ENCODE data around the gene PCDHGA10. TPM values are rescaled to one million over a fixed set of nuclear protein-coding genes. Genes with fewer than 3 reads are reported as not detected.

The PCDHGA10 gene
- total RNA-seq (2021), result 3.6 TPM in 2 replicates
- Bru-seq, nascent RNA, result percentile 83 among the genes with signal in this experiment
- BruChase-seq, experiment 1, labeled RNA remaining after a 2-hour chase, result percentile 93 among the genes with signal in this experiment
- percentile 88 among the genes with signal in this experiment for BruChase-seq, experiment 2, labeled RNA remaining after a 6-hour chase
- long read RNA-seq, full-length matches to known transcripts, result 1 of 1 reads
- long read RNA-seq, partial matches to known transcripts, result 0 of 1 reads
- long read RNA-seq, other reads (novel, unspliced or antisense), result 0 of 1 reads

DNA sequence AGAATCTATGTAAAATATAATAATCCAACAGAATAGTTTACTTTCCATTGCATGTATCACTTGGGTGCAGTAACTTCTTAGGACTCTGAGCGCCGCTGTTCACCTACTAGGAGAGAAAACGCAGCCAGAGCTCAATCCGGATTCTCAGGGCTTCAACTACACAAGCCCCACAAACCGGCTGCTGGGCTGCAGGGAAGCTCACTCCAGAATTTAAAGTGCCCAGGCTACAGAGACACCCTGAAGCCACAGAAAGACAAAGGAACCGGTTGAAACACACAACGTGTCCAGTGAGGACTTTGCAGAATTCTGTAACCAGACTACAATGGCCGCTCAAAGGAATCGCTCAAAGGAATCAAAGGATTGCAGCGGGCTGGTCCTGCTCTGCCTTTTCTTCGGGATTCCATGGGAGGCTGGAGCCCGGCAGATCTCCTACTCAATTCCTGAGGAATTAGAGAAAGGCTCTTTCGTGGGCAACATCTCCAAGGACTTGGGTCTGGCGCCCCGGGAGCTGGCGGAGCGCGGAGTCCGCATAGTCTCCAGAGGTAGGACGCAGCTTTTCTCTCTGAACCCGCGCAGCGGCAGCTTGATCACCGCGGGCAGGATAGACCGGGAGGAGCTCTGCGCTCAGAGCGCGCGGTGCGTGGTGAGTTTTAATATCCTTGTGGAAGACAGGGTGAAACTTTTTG lies at the start of gene PCDHGA10:
PCDHGA10 (plus strand) TSS at position 134 of the 686 bp plus-strand sequence; CDS start at position 323, 189 bp downstream.
- no TSS peak for BruUV-seq (replicated peaks)

DNA sequence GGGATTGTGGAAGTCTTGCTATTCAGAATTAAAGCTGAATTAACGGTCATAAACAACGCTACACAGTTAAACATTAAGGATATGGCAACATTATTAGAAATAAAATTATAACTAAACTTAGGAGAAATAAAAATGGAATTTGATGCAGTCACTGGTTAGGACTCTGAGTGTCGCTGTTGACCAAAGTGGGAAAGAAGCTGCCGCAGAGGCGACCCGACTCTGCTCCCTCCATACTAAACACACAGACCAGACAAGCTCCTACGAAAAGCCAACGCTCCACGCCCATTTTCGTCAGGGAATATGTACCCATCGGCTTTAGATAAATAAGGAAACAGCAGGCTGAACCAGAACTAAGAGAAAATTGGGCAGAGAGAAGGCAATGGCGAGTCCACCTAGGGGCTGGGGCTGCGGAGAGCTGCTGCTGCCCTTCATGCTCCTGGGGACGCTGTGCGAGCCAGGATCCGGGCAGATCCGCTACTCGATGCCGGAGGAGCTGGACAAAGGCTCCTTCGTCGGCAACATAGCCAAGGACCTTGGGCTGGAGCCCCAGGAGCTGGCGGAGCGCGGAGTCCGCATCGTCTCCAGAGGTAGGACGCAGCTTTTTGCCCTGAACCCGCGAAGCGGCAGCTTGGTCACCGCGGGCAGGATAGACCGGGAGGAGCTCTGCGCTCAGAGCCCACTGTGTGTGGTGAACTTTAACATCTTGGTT lies 48.7 kb upstream of the PCDHGA10 start, which contains the start of gene PCDHGA5:
PCDHGA5 (plus strand) TSS at position 211 of the 709 bp plus-strand sequence; CDS start at position 380, 169 bp downstream.
- BruUV-seq (replicated peaks), result no TSS peak
- H3K4me1 ChIP-seq (ENCODE audit: insufficient read depth, low read length, poor library complexity, severe bottlenecking), result no peaks in the 10 kb centered on the region
- ChIA-PET POLR2A (ENCODE audit: low non-redundant PET) (no interaction called here), CTCF (no interaction called here)
- DNase-seq (ENCODE audit: low spot score), result no peak
- no peaks in the 10 kb centered on the region for H3K36me3 ChIP-seq (ENCODE audit: insufficient read depth, low read length, poor library complexity, severe bottlenecking)
- H3K27ac ChIP-seq (ENCODE audit: low read depth, low read length, poor library complexity, severe bottlenecking), result no peak within 1 kb of the TSS
- no peak for TF ChIP-seq EZH2 (IDR thresholded peaks at IDR 0.05; ENCODE audit: borderline replicate concordance, low read depth, low read length, poor library complexity, severe bottlenecking)
- TF ChIP-seq, protein P1, sequence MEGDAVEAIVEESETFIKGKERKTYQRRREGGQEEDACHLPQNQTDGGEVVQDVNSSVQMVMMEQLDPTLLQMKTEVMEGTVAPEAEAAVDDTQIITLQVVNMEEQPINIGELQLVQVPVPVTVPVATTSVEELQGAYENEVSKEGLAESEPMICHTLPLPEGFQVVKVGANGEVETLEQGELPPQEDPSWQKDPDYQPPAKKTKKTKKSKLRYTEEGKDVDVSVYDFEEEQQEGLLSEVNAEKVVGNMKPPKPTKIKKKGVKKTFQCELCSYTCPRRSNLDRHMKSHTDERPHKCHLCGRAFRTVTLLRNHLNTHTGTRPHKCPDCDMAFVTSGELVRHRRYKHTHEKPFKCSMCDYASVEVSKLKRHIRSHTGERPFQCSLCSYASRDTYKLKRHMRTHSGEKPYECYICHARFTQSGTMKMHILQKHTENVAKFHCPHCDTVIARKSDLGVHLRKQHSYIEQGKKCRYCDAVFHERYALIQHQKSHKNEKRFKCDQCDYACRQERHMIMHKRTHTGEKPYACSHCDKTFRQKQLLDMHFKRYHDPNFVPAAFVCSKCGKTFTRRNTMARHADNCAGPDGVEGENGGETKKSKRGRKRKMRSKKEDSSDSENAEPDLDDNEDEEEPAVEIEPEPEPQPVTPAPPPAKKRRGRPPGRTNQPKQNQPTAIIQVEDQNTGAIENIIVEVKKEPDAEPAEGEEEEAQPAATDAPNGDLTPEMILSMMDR (conservative IDR thresholded peaks at IDR 0.05; ENCODE audit: low read depth, low read length), result 0 out of 2 replicates have a peak, but pooled peaks have one; percentile 15
- H3K4me3 ChIP-seq (ENCODE audit: low read depth, low read length, poor library complexity, severe bottlenecking), result no peak within 1 kb of the TSS
- no peaks in the 10 kb centered on the region for H3K27me3 ChIP-seq (replicated peaks; ENCODE audit: insufficient read depth, low read depth, low read length, poor library complexity)
- intact Hi-C loops (cut with micrococcal nuclease; ENCODE audit: unreplicated experiment), result no loop called here
- H3K9me3 ChIP-seq (ENCODE audit: low read depth, low read length, poor library complexity, severe bottlenecking), result peaks cover 50% of the 10 kb centered on the region

More for the DNA sequence above, at the start of gene PCDHGA10:
- no peak within 1 kb of the TSS for H3K4me3 ChIP-seq (ENCODE audit: low read depth, low read length, poor library complexity, severe bottlenecking)
- H3K9me3 ChIP-seq (ENCODE audit: low read depth, low read length, poor library complexity, severe bottlenecking), result peaks cover 81% of the 10 kb centered on the region
- H3K27ac ChIP-seq (ENCODE audit: low read depth, low read length, poor library complexity, severe bottlenecking), result no peak within 1 kb of the TSS
- no peak for TF ChIP-seq EZH2 (IDR thresholded peaks at IDR 0.05; ENCODE audit: borderline replicate concordance, low read depth, low read length, poor library complexity, severe bottlenecking)
- TF ChIP-seq, protein P1 (conservative IDR thresholded peaks at IDR 0.05; ENCODE audit: low read depth, low read length), result peak; percentile 25; the same call in 1 of the 2 replicates
- intact Hi-C loops (cut with micrococcal nuclease; ENCODE audit: unreplicated experiment), result no loop called here
- peak; percentile 37 for DNase-seq (ENCODE audit: low spot score)
- ChIA-PET CTCF (no interaction called here), POLR2A (ENCODE audit: low non-redundant PET) (no interaction called here)
- H3K4me1 ChIP-seq (ENCODE audit: insufficient read depth, low read length, poor library complexity, severe bottlenecking), result no peaks in the 10 kb centered on the region
- peaks cover 38% of the 10 kb centered on the region for H3K36me3 ChIP-seq (ENCODE audit: insufficient read depth, low read length, poor library complexity, severe bottlenecking)
- no peaks in the 10 kb centered on the region for H3K27me3 ChIP-seq (replicated peaks; ENCODE audit: insufficient read depth, low read depth, low read length, poor library complexity)

DNA sequence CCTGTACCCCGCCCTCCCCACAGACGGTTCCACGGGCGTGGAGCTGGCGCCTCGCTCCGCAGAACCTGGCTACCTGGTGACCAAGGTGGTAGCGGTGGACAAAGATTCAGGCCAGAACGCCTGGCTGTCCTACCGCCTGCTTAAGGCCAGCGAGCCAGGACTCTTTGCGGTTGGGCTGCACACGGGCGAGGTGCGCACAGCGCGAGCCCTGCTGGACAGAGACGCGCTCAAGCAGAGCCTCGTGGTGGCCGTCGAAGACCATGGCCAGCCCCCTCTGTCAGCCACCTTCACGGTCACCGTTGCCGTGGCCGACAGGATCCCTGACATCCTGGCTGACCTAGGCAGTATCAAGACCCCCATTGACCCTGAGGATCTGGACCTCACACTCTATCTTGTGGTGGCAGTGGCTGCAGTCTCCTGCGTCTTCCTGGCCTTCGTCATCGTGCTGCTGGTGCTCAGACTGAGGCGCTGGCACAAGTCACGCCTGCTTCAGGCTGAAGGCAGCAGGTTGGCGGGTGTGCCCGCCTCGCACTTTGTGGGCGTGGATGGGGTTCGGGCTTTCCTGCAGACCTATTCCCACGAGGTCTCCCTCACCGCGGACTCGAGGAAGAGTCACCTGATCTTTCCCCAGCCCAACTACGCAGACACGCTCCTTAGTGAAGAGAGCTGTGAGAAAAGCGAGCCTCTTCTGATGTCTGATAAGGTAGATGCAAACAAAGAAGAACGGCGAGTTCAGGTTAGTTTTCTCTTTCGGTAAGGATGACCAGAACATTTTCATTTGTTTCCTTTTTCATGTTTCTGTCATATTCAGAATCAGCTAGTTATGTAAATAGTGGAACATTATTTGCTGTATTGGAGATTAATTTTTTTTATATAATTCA lies 46.5 kb upstream of the PCDHGA10 start:
- intact Hi-C loops (cut with micrococcal nuclease; ENCODE audit: unreplicated experiment), result no loop called here
- no peak overlapping the region for H3K27ac ChIP-seq (ENCODE audit: low read depth, low read length, poor library complexity, severe bottlenecking)
- H3K4me3 ChIP-seq (ENCODE audit: low read depth, low read length, poor library complexity, severe bottlenecking), result no peak overlapping the region
- no peaks in the 10 kb centered on the region for H3K27me3 ChIP-seq (replicated peaks; ENCODE audit: insufficient read depth, low read depth, low read length, poor library complexity)
- no TSS peak for BruUV-seq (replicated peaks)
- H3K36me3 ChIP-seq (ENCODE audit: insufficient read depth, low read length, poor library complexity, severe bottlenecking), result no peaks in the 10 kb centered on the region
- POLR2A ChIA-PET (ENCODE audit: low non-redundant PET), result no interaction called here
- CTCF ChIA-PET, result no interaction called here
- H3K4me1 ChIP-seq (ENCODE audit: insufficient read depth, low read length, poor library complexity, severe bottlenecking), result no peaks in the 10 kb centered on the region
- TF ChIP-seq, protein P1 (conservative IDR thresholded peaks at IDR 0.05; ENCODE audit: low read depth, low read length), result no peak
- no peak for TF ChIP-seq EZH2 (IDR thresholded peaks at IDR 0.05; ENCODE audit: borderline replicate concordance, low read depth, low read length, poor library complexity, severe bottlenecking)
- peaks cover 47% of the 10 kb centered on the region for H3K9me3 ChIP-seq (ENCODE audit: low read depth, low read length, poor library complexity, severe bottlenecking)
- no peak for DNase-seq (ENCODE audit: low spot score)
